K562 (cell line): Measurements from ENCODE around the gene OSBPL3. TPM values are rescaled to one million over a fixed set of nuclear protein-coding genes. Genes with fewer than 3 reads are reported as not detected.
A peak's percentile ranks its signal among the peaks of the same experiment; 100 is the strongest.

Source experiments
- ATAC-seq: fragments of 200-7000 bp; cut with Tn5 transposase; 3 replicates; pipeline ENCODE4 v1.9.1; 2020; ENCODE audit warnings: moderate library complexity
- BruUV-seq: library from RNA; stranded (reverse); fragments of 400-500 nt; replicated peaks from 2 replicates; lab custom pipeline; 2021; lab: Mats Ljungman, UMichigan
- CTCF ChIA-PET: fragments of 300-600 bp; formaldehyde crosslinking; extraction: SDS; loops from one replicate; lab custom pipeline; 2021; ENCODE audit warnings: low intra/inter-chr PET ratio; lab: Yijun Ruan, JAX
- POLR2A ChIA-PET: fragments of 300-600, 350-650 bp; sonication (Branson Sonifier 250); formaldehyde crosslinking; extraction: SDS; loops from one replicate; lab custom pipeline; 2021; ENCODE audit warnings: antibody characterized with exemption, inconsistent platforms; lab: Yijun Ruan, JAX
- DNase-seq, 4 experiments: peaks; one replicate each; pipeline versions ENCODE4 v3.0.0 to v3.0.0-alpha.2; 2011 to 2018; ENCODE audit warnings: low spot score in 3 of 4, mixed read lengths in 3 of 4; ENCODE audit errors: extremely low read depth in 1 of 4
- FAIRE-seq: peaks from 2 replicates; lab custom pipeline; 2011; peaks lifted over from hg19 to GRCh38; lab: Jason Lieb, UNC
- H2AFZ ChIP-seq: 2 replicates; pipeline ENCODE4 v1.6.0; 2011; ENCODE audit warnings: low read depth, low read length, control low read depth, inconsistent platforms
- H3K27ac ChIP-seq: fragments of 200-600 bp; 3 replicates; pipeline ENCODE4 v1.8.0; 2011; ENCODE audit warnings: low read depth, mild to moderate bottlenecking, control low read depth, inconsistent platforms, low read length, moderate library complexity, mixed read lengths; ENCODE audit errors: extremely low read depth
- H3K27me3 ChIP-seq, 2 experiments: fragments of 300-600 bp in 1 of 2; 2 replicates in 1 of 2; 3 replicates in 1 of 2; pipeline versions ENCODE4 v1.6.0 to v1.8.0; 2011; ENCODE audit warnings: inconsistent platforms in 2 of 2, low read length in 2 of 2, mild to moderate bottlenecking in 1 of 2, mixed read lengths in 1 of 2, moderate library complexity in 1 of 2; ENCODE audit not compliant: control insufficient read depth in 2 of 2, insufficient read depth in 2 of 2
- H3K36me3 ChIP-seq: fragments of 300-600 bp; 3 replicates; pipeline ENCODE4 v1.8.0; 2011; ENCODE audit warnings: mild to moderate bottlenecking, low read length, inconsistent platforms; ENCODE audit not compliant: control insufficient read depth, insufficient read depth
- H3K4me1 ChIP-seq, 2 experiments: fragments of 200-600 bp in 1 of 2; replicated peaks in 1 of 2; 2 replicates in 1 of 2; 3 replicates in 1 of 2; pipeline versions ENCODE4 v1.5.1 to v1.8.0; 2011; ENCODE audit warnings: inconsistent platforms in 2 of 2, low read length in 2 of 2, mild to moderate bottlenecking in 1 of 2, mixed read lengths in 1 of 2, moderate library complexity in 1 of 2; ENCODE audit not compliant: control insufficient read depth in 2 of 2, insufficient read depth in 2 of 2
- H3K4me2 ChIP-seq: 2 replicates; pipeline ENCODE4 v1.6.1; 2011; ENCODE audit warnings: low read length, control low read depth, inconsistent platforms, mixed read lengths; ENCODE audit not compliant: insufficient read depth
- H3K4me3 ChIP-seq: fragments of 200-600 bp; sonication (generic), shearing (Covaris generic); 2 replicates; pipeline ENCODE4 v1.5.1; 2016; ENCODE audit warnings: control low read depth, inconsistent platforms
- H3K79me2 ChIP-seq: fragments of 200-600 bp; 3 replicates; pipeline ENCODE4 v1.8.0; 2011; ENCODE audit warnings: low read length, inconsistent platforms; ENCODE audit not compliant: control insufficient read depth, insufficient read depth
- H3K9ac ChIP-seq, 2 experiments: 2 replicates each; pipeline versions ENCODE4 v1.6.0 to v1.6.1; 2011; ENCODE audit warnings: low read depth in 2 of 2, low read length in 2 of 2, control low read depth in 1 of 2, inconsistent platforms in 1 of 2, mild to moderate bottlenecking in 1 of 2, mixed read lengths in 1 of 2; ENCODE audit not compliant: insufficient read depth in 1 of 2
- H3K9me1 ChIP-seq: one replicate; pipeline ENCODE4 v1.6.0; 2011; ENCODE audit warnings: inconsistent platforms, mild to moderate bottlenecking, low read length, moderate library complexity; ENCODE audit not compliant: control insufficient read depth, insufficient read depth
- H3K9me3 ChIP-seq: replicated peaks from 2 replicates; pipeline ENCODE4 v1.5.1; 2011; ENCODE audit warnings: low read depth, low read length, inconsistent platforms; ENCODE audit not compliant: control insufficient read depth, insufficient read depth
- H4K20me1 ChIP-seq: replicated peaks from 2 replicates; pipeline ENCODE4 v1.6.1; 2011; ENCODE audit warnings: low read length, inconsistent platforms, mixed read lengths; ENCODE audit not compliant: control insufficient read depth, insufficient read depth
- FOXO4 ChIP-seq: fragments of 450-650 bp; formaldehyde crosslinking; IDR thresholded peaks from 2 replicates; pipeline ENCODE4 v1.4.0; 2020; ENCODE audit warnings: mild to moderate bottlenecking, moderate library complexity
- GTF3C2 ChIP-seq: IDR thresholded peaks from 3 replicates; pipeline ENCODE4 v1.6.1; 2011; ENCODE audit warnings: borderline replicate concordance, mild to moderate bottlenecking, moderate library complexity; ENCODE audit not compliant: insufficient read length; ENCODE audit errors: extremely low read depth
- MAFK ChIP-seq: IDR thresholded peaks from 2 replicates; pipeline ENCODE4 v1.6.1; 2011; ENCODE audit warnings: low read length, improper control_type of control experiment
- MLLT1 ChIP-seq, 2 experiments: fragments of 450-650 bp; IDR thresholded peaks; 2 replicates each; pipeline ENCODE4 v1.6.1; 2016
- NBN ChIP-seq: fragments of 450-650 bp; IDR thresholded peaks from 2 replicates; pipeline ENCODE4 v1.6.1; 2016; ENCODE audit warnings: low read depth, mild to moderate bottlenecking
- NFE2L1 ChIP-seq: fragments of 450-650 bp; IDR thresholded peaks from 2 replicates; pipeline ENCODE4 v1.6.1; 2016; ENCODE audit warnings: missing genetic modification characterization, low read depth, mild to moderate bottlenecking, missing compliant biosample characterization, moderate library complexity, borderline replicate concordance
- PHB2 ChIP-seq: fragments of 450-650 bp; IDR thresholded peaks from 2 replicates; pipeline ENCODE4 v1.6.1; 2017; ENCODE audit warnings: low read depth
- RB1 ChIP-seq: fragments of 450-650 bp; IDR thresholded peaks from 2 replicates; pipeline ENCODE4 v1.6.1; 2017; ENCODE audit warnings: low read depth, mild to moderate bottlenecking
- SMAD4 ChIP-seq: fragments of 250-450 bp; sonication (Bioruptor Pico); conservative IDR thresholded peaks from 2 replicates; pipeline ENCODE4 v1.8.0; 2021; ENCODE audit warnings: inconsistent platforms, mild to moderate bottlenecking, moderate library complexity
- TBL1XR1 ChIP-seq, 2 experiments: IDR thresholded peaks; 2 replicates each; pipeline ENCODE4 v1.6.1; 2012; ENCODE audit warnings: improper control_type of control experiment in 2 of 2, low read length in 2 of 2, mild to moderate bottlenecking in 1 of 2
- ZBTB17 ChIP-seq: fragments of 450-650 bp; formaldehyde crosslinking; IDR thresholded peaks from 2 replicates; pipeline ENCODE4 v1.4.0; 2020; ENCODE audit warnings: mild to moderate bottlenecking
- ZBTB2 ChIP-seq: fragments of 450-650 bp; IDR thresholded peaks from 2 replicates; pipeline ENCODE4 v1.6.1; 2016; ENCODE audit warnings: antibody characterized with exemption
- ZC3H4 ChIP-seq: sonication (generic); formaldehyde crosslinking; IDR thresholded peaks from 2 replicates; pipeline ENCODE4 v1.9.0; 2021; ENCODE audit warnings: missing genetic modification reagents, borderline replicate concordance
- WGBS: fragments of 100-300 bp; shearing (Covaris generic); methylation state at CpG from one replicate; pipeline ENCODE4 v1.1.6; 2016; ENCODE audit warnings: low coverage, mixed read lengths; ENCODE audit not compliant: insufficient coverage; ENCODE audit errors: missing lambda C conversion rate; 5-methylcytosine and 5-hydroxymethylcytosine counted together
- in situ Hi-C: fragments of 300-500 bp; cut with MboI; formaldehyde crosslinking; loops from 4 replicates; pipeline ENCODE4 v1.15.0; 2018; ENCODE audit warnings: inconsistent platforms, mixed read lengths
- intact Hi-C: fragments of 100-400 bp; cut with micrococcal nuclease; formaldehyde crosslinking; loops from 2 replicates; pipeline ENCODE4 v1.14.2; 2022
- polyA plus RNA-seq, 8 experiments: library from polyadenylated mRNA; depleted of rRNA in 4 of 8; stranded (reverse) in 5 of 8; unstranded in 3 of 8; fragments of >200 nt; fragmentation: Nextera tagmentation in 2 of 8; fragmentation: Illumina TruSeq in 1 of 8; extraction: Ambion mirVana in 2 of 8; extraction: Trizol in 1 of 8; gene quantifications; 2 replicates each; pipeline versions ENCODE4 v1.2.1 to v1.2.3, GENCODE V29; 2011 to 2014; ENCODE audit warnings: inconsistent platforms in 1 of 8, missing spikeins in 1 of 8
- total RNA-seq, 7 experiments: library from RNA; depleted of rRNA in 6 of 7; stranded (reverse); fragments of >200 nt in 6 of 7; fragmentation: Illumina TruSeq in 2 of 7; extraction: Trizol in 2 of 7; gene quantifications; 2 replicates each; pipeline versions ENCODE4 v1.2.1 to v1.2.3, GENCODE V29; 2011 to 2021; ENCODE audit warnings: low replicate concordance in 1 of 7

Gene OSBPL3
- total and polyA plus RNA-seq, 9 of the 15 experiments (the other 6 are each of a cell fraction or from before 2014, with no cell fraction given): 4.8 to 37.2 (median 26.5) TPM

GRCh38 chr7:24968165-24968564 lies 11.8 kb downstream of the OSBPL3 start (continued):
- no peak for TF ChIP-seq FOXO4 (CRISPR knock-in tag)
- TF ChIP-seq SMAD4 (CRISPR knock-in tag): no peak
- no peak for TF ChIP-seq ZBTB2
- no peak for TF ChIP-seq NBN
- TF ChIP-seq MAFK: no peak
- TF ChIP-seq NFE2L1 (tag): no peak

GRCh38 chr7:24967696-24968095 lies 12.3 kb downstream of the OSBPL3 start:
- Histone ChIP-seq H3K4me1 (peaks cover 19 to 52% of the 10 kb centered on the region in 2 experiments), H3K9me1 (no peaks in the 10 kb centered on the region), H3K36me3 (no peaks in the 10 kb centered on the region), H4K20me1 (peaks cover 22% of the 10 kb centered on the region; the same call in 1 of the 2 replicates), H3K79me2 (peaks cover 98% of the 10 kb centered on the region), H3K4me3 (no peak overlapping the region), H3K9me3 (no peaks in the 10 kb centered on the region), H3K4me2 (no peak overlapping the region), H2AFZ (no peak overlapping the region), H3K27me3 (no peaks in the 10 kb centered on the region), H3K9ac (no peak overlapping the region), H3K27ac (no peak overlapping the region)
- WGBS: 32% methylated on average over 1 of the region's 1 CpG
- DNase-seq: no peak
- POLR2A ChIA-PET: interaction anchor here (1.3 kb wide), 1 partner anchor 11 kb away, joined by 7 read pairs; no protein-coding TSS in a partner anchor
- intact Hi-C loops: no loop called here
- in situ Hi-C loops: no loop called here
- no peak for ATAC-seq
- no TSS peak for BruUV-seq
- CTCF ChIA-PET: no interaction called here
- no peak for FAIRE-seq
- no peak for TF ChIP-seq PHB2
- TF ChIP-seq TBL1XR1 (IDR thresholded peaks at IDR 0.05; ENCODE audit: low read length in 2 of 2): no peak
- no peak for TF ChIP-seq GTF3C2
- TF ChIP-seq ZC3H4 (CRISPR knock-in tag): no peak
- TF ChIP-seq MLLT1 (IDR thresholded peaks at IDR 0.05): peak in 1 of 2 experiments; percentile 68; a peak in 1 of 4 replicates
- TF ChIP-seq RB1: no peak
- TF ChIP-seq ZBTB17 (CRISPR knock-in tag): peak; percentile 57; the same call in 1 of the 2 replicates
